SK-N-SH (cell line): ENCODE measurements around the gene PRRC2B. TPM values are rescaled to one million over a fixed set of nuclear protein-coding genes. Genes with fewer than 3 reads are reported as not detected.
A peak's percentile ranks its signal among the peaks of the same experiment; 100 is the strongest.

Experiments used
- CTCF ChIA-PET: fragments of 300-600, 350-600 bp; formaldehyde crosslinking; extraction: SDS; loops from one replicate; lab custom pipeline; 2021; lab: Yijun Ruan, JAX
- POLR2A ChIA-PET: fragments of 350-600 bp; sonication (Branson Sonifier 250); formaldehyde crosslinking; extraction: SDS; loops from one replicate; lab custom pipeline; 2020; ENCODE audit warnings: antibody characterized with exemption, inconsistent platforms; lab: Yijun Ruan, JAX
- DNase-seq: peaks from one replicate; pipeline ENCODE4 v3.0.0; 2012
- H2AFZ ChIP-seq: fragments of 200-600 bp; sonication (generic); 2 replicates; pipeline ENCODE4 v1.8.1; 2016; ENCODE audit warnings: antibody characterized with exemption, mild to moderate bottlenecking, low read depth
- H3F3A ChIP-seq: fragments of 200-600 bp; sonication (generic); replicated peaks from 2 replicates; pipeline ENCODE3; 2016; ENCODE audit warnings: antibody characterized with exemption, mild to moderate bottlenecking; ENCODE audit not compliant: insufficient read depth
- H3K27ac ChIP-seq, 2 experiments: fragments of 200-500 bp in 1 of 2; fragments of 200-600 bp in 1 of 2; sonication (Bioruptor generic) in 1 of 2; sonication (generic), shearing (Covaris generic) in 1 of 2; 2 replicates each; pipeline versions ENCODE4 v1.5.1 to v1.6.1; 2014 to 2016; ENCODE audit warnings: low read depth in 2 of 2, inconsistent platforms in 1 of 2, low read length in 1 of 2, mild to moderate bottlenecking in 1 of 2, mixed read lengths in 1 of 2
- H3K27me3 ChIP-seq: fragments of 200-600 bp; sonication (generic), shearing (Covaris generic); 2 replicates; pipeline ENCODE4 v1.6.1; 2016; ENCODE audit warnings: mixed run types; ENCODE audit not compliant: insufficient read depth
- H3K36me3 ChIP-seq, 2 experiments: fragments of 200-500 bp in 1 of 2; fragments of 200-600 bp in 1 of 2; sonication (Bioruptor generic) in 1 of 2; sonication (generic) in 1 of 2; replicated peaks in 1 of 2; 2 replicates each; pipeline versions ENCODE3 to v1.5.1; 2014 to 2016; ENCODE audit warnings: low read length in 1 of 2, mild to moderate bottlenecking in 1 of 2; ENCODE audit not compliant: insufficient read depth in 2 of 2, control insufficient read depth in 1 of 2
- H3K4me1 ChIP-seq, 2 experiments: fragments of 200-500 bp in 1 of 2; fragments of 200-600 bp in 1 of 2; sonication (Bioruptor generic) in 1 of 2; sonication (generic), shearing (Covaris generic) in 1 of 2; 2 replicates each; pipeline versions ENCODE4 v1.5.1 to v1.6.1; 2014 to 2016; ENCODE audit warnings: low read depth in 1 of 2, low read length in 1 of 2, mixed run types in 1 of 2; ENCODE audit not compliant: insufficient read depth in 2 of 2, control insufficient read depth in 1 of 2
- H3K4me2 ChIP-seq: fragments of 200-600 bp; sonication (generic), shearing (Covaris generic); 2 replicates; pipeline ENCODE4 v1.6.1; 2017; ENCODE audit warnings: mixed run types
- H3K4me3 ChIP-seq, 2 experiments: fragments of 200-500 bp in 1 of 2; fragments of 200-600 bp in 1 of 2; sonication (Bioruptor generic) in 1 of 2; sonication (generic), shearing (Covaris generic) in 1 of 2; 2 replicates each; pipeline versions ENCODE4 v1.5.1 to v1.8.1; 2014 to 2016; ENCODE audit warnings: low read depth in 2 of 2, inconsistent platforms in 1 of 2, low read length in 1 of 2, mild to moderate bottlenecking in 1 of 2, mixed read lengths in 1 of 2, moderate library complexity in 1 of 2
- H3K79me2 ChIP-seq: fragments of 200-600 bp; sonication (generic); 2 replicates; pipeline ENCODE4 v1.8.1; 2017; ENCODE audit warnings: mild to moderate bottlenecking; ENCODE audit not compliant: insufficient read depth
- H3K9ac ChIP-seq: fragments of 200-600 bp; sonication (generic); 2 replicates; pipeline ENCODE4 v1.6.1; 2017; ENCODE audit warnings: mixed run types
- H3K9me2 ChIP-seq: fragments of 200-600 bp; sonication (generic); 2 replicates; pipeline ENCODE4 v1.6.1; 2017; ENCODE audit warnings: mixed run types
- H3K9me3 ChIP-seq: fragments of 200-600 bp; sonication (generic); 2 replicates; pipeline ENCODE4 v1.6.1; 2017; ENCODE audit warnings: mixed run types, mild to moderate bottlenecking, moderate library complexity
- H4K20me1 ChIP-seq: fragments of 200-600 bp; sonication (generic); 2 replicates; pipeline ENCODE4 v1.6.1; 2017; ENCODE audit warnings: mild to moderate bottlenecking, mixed run types; ENCODE audit not compliant: insufficient read depth
- CHD2 ChIP-seq: fragments of 150-350 bp; IDR thresholded peaks from 2 replicates; pipeline ENCODE4 v1.6.1; 2018; ENCODE audit warnings: low read length; ENCODE audit not compliant: partially characterized antibody
- EZH2phosphoT487 ChIP-seq: fragments of 200-600 bp; sonication (generic); IDR thresholded peaks from 2 replicates; pipeline ENCODE4 v1.6.1; 2017; ENCODE audit warnings: low read depth, mixed run types, mild to moderate bottlenecking, antibody characterized with exemption, moderate library complexity, borderline replicate concordance
- FOSL2 ChIP-seq: IDR thresholded peaks from 2 replicates; pipeline ENCODE4 v1.4.0; 2012; ENCODE audit warnings: low read depth, mild to moderate bottlenecking, moderate library complexity, borderline replicate concordance
- FOXJ3 ChIP-seq: sonication (generic); formaldehyde crosslinking; IDR thresholded peaks from 2 replicates; pipeline ENCODE4 v1.5.1; 2020; ENCODE audit warnings: mild to moderate bottlenecking, missing genetic modification reagents
- FOXM1 ChIP-seq: IDR thresholded peaks from 2 replicates; pipeline ENCODE4 v1.4.0; 2012; ENCODE audit warnings: low read depth, mild to moderate bottlenecking
- JUND ChIP-seq: IDR thresholded peaks from 2 replicates; pipeline ENCODE4 v1.4.0; 2012
- MEF2A ChIP-seq: IDR thresholded peaks from 2 replicates; pipeline ENCODE4 v1.4.0; 2012; ENCODE audit warnings: low read depth, borderline replicate concordance
- NFIC ChIP-seq: IDR thresholded peaks from 2 replicates; pipeline ENCODE4 v1.4.0; 2012; ENCODE audit warnings: borderline replicate concordance
- NRF1 ChIP-seq: IDR thresholded peaks from 2 replicates; pipeline ENCODE4 v1.6.1; 2012; ENCODE audit warnings: low read depth, mild to moderate bottlenecking, low read length
- POLR2AphosphoS5 ChIP-seq: IDR thresholded peaks from 2 replicates; pipeline ENCODE4 v1.6.1; 2012; ENCODE audit warnings: low read depth, low read length
- RAD21 ChIP-seq: IDR thresholded peaks from 2 replicates; pipeline ENCODE4 v1.6.1; 2012; ENCODE audit warnings: mild to moderate bottlenecking, low read length
- RFX5 ChIP-seq: IDR thresholded peaks from 2 replicates; pipeline ENCODE4 v1.6.1; 2012; ENCODE audit warnings: mild to moderate bottlenecking, improper control_type of control experiment, low read length
- RXRA ChIP-seq: IDR thresholded peaks from 2 replicates; pipeline ENCODE4 v1.4.0; 2012; ENCODE audit warnings: low read depth, mild to moderate bottlenecking, borderline replicate concordance
- SIN3A ChIP-seq: IDR thresholded peaks from 2 replicates; pipeline ENCODE4 v1.6.1; 2012; ENCODE audit warnings: low read depth, mild to moderate bottlenecking, low read length, moderate library complexity, borderline replicate concordance
- USF1 ChIP-seq: IDR thresholded peaks from 2 replicates; pipeline ENCODE4 v1.4.0; 2012; ENCODE audit warnings: low read depth, borderline replicate concordance
- WGBS: methylation state at CpG from one replicate; pipeline ENCODE4 v1.1.6; 2017; ENCODE audit warnings: low lambda C conversion rate; 5-methylcytosine and 5-hydroxymethylcytosine counted together
- polyA plus RNA-seq, 3 experiments: library from polyadenylated mRNA; depleted of rRNA; stranded (reverse); fragments of >200 nt; gene quantifications; 2 replicates each; pipeline ENCODE4 v1.2.3, GENCODE V29; 2012
- TF ChIP-seq, protein P1 (sequence below): fragments of 200-600 bp; sonication (generic); IDR thresholded peaks from 2 replicates; pipeline ENCODE4 v1.6.1; 2017; ENCODE audit warnings: antibody characterized with exemption, mild to moderate bottlenecking, moderate library complexity

PRRC2B gene
- polyA plus RNA-seq, 1 of the 3 experiments (the other 2 are of a cell fraction), result 26.3 TPM

- Histone ChIP-seq H2AFZ (no peak overlapping the region), H3K9me3 (no peaks in the 10 kb centered on the region), H3K4me2 (peak overlapping the region; percentile 43; the same call in 1 of the 2 replicates), H3K36me3 (peaks cover 0 to 8% of the 10 kb centered on the region in 2 experiments), H3K27ac (peak overlapping the region in 1 of 2 experiments; percentile 4; a peak in 1 of 4 replicates), H3K9ac (no peak overlapping the region), H4K20me1 (peaks cover 100% of the 10 kb centered on the region), H3K9me2 (no peaks in the 10 kb centered on the region), H3K4me3 (no peak overlapping the region), H3K4me1 (peaks cover 46 to 59% of the 10 kb centered on the region in 2 experiments), H3F3A (peaks cover 6% of the 10 kb centered on the region), H3K79me2 (peaks cover 100% of the 10 kb centered on the region), H3K27me3 (no peaks in the 10 kb centered on the region)
- no peak for TF ChIP-seq NFIC
- ChIA-PET CTCF (interaction anchor here (1.1 to 1.4 kb wide), 4 partner anchors 8 to 73 kb away, joined by 3 to 5 read pairs (median 5); no protein-coding TSS in a partner anchor), POLR2A (no interaction called here)
- no peak for DNase-seq
- 98% methylated on average over 6 of the region's 7 CpGs for WGBS
Measured at GRCh38 chr9:131404987-131405386, 11.1 kb downstream of the PRRC2B start.

- Histone ChIP-seq H3K27ac (no peak overlapping the region), H3K79me2 (peaks cover 100% of the 10 kb centered on the region), H3F3A (peaks cover 6% of the 10 kb centered on the region), H3K9me2 (no peaks in the 10 kb centered on the region), H3K9ac (no peak overlapping the region), H3K27me3 (no peaks in the 10 kb centered on the region), H3K36me3 (peaks cover 0 to 8% of the 10 kb centered on the region in 2 experiments), H3K4me1 (peaks cover 49 to 59% of the 10 kb centered on the region in 2 experiments), H4K20me1 (peaks cover 100% of the 10 kb centered on the region), H3K4me3 (no peak overlapping the region), H3K4me2 (peak overlapping the region; percentile 43; the same call in 1 of the 2 replicates), H3K9me3 (no peaks in the 10 kb centered on the region), H2AFZ (no peak overlapping the region)
- WGBS, result 85% methylated on average over 5 of the region's 6 CpGs
- ChIA-PET POLR2A (no interaction called here), CTCF (interaction anchor here (0.6 to 1.4 kb wide), 5 partner anchors 9 to 72 kb away, joined by 3 to 5 read pairs (median 5); no protein-coding TSS in a partner anchor)
- DNase-seq, result no peak
- TF ChIP-seq FOSL2, result no peak
- no peak for TF ChIP-seq RXRA
- no peak for TF ChIP-seq SIN3A
- no peak for TF ChIP-seq FOXJ3 (CRISPR knock-in tag)
- TF ChIP-seq JUND, result no peak
- no peak for TF ChIP-seq NRF1
- TF ChIP-seq, protein P1, sequence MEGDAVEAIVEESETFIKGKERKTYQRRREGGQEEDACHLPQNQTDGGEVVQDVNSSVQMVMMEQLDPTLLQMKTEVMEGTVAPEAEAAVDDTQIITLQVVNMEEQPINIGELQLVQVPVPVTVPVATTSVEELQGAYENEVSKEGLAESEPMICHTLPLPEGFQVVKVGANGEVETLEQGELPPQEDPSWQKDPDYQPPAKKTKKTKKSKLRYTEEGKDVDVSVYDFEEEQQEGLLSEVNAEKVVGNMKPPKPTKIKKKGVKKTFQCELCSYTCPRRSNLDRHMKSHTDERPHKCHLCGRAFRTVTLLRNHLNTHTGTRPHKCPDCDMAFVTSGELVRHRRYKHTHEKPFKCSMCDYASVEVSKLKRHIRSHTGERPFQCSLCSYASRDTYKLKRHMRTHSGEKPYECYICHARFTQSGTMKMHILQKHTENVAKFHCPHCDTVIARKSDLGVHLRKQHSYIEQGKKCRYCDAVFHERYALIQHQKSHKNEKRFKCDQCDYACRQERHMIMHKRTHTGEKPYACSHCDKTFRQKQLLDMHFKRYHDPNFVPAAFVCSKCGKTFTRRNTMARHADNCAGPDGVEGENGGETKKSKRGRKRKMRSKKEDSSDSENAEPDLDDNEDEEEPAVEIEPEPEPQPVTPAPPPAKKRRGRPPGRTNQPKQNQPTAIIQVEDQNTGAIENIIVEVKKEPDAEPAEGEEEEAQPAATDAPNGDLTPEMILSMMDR, result no peak
- no peak for TF ChIP-seq RAD21
- no peak for TF ChIP-seq MEF2A
- TF ChIP-seq POLR2AphosphoS5, result no peak
- no peak for TF ChIP-seq FOXM1
- TF ChIP-seq EZH2phosphoT487, result no peak
- no peak for TF ChIP-seq RFX5
- no peak for TF ChIP-seq USF1
- TF ChIP-seq CHD2, result no peak
Measured at GRCh38 chr9:131405428-131405827, 11.5 kb downstream of the PRRC2B start.
